Ectodermal cell (in vitro differentiated cells): ENCODE results near the gene CADM2.

Experiments used
- H3K27ac ChIP-seq: 2 replicates; pipeline ENCODE4 v1.7.0; 2013; ENCODE audit warnings: mild to moderate bottlenecking, low read depth, low read length; ENCODE audit not compliant: insufficient read depth, poor library complexity, severe bottlenecking
- H3K27me3 ChIP-seq: 2 replicates; pipeline ENCODE4 v1.7.0; 2013; ENCODE audit warnings: mild to moderate bottlenecking, low read length; ENCODE audit not compliant: insufficient read depth, control insufficient read depth, poor library complexity, severe bottlenecking
- H3K36me3 ChIP-seq: one replicate; pipeline ENCODE4 v1.7.0; 2013; ENCODE audit warnings: low read length; ENCODE audit not compliant: control insufficient read depth, insufficient read depth
- H3K4me1 ChIP-seq: one replicate; pipeline ENCODE4 v1.7.0; 2013; ENCODE audit warnings: low read length; ENCODE audit not compliant: control insufficient read depth, insufficient read depth
- H3K4me3 ChIP-seq: 2 replicates; pipeline ENCODE4 v1.7.0; 2013; ENCODE audit warnings: low read depth, low read length, control low read depth; ENCODE audit not compliant: insufficient read depth
- H3K9me3 ChIP-seq: 2 replicates; pipeline ENCODE4 v1.7.0; 2013; ENCODE audit warnings: mild to moderate bottlenecking, low read length, moderate library complexity; ENCODE audit not compliant: control insufficient read depth
- WGBS, 2 experiments: methylation state at CpG; one replicate each; pipeline ENCODE4 v1.1.7; 2013; ENCODE audit warnings: missing lambda C conversion rate in 2 of 2; 5-methylcytosine and 5-hydroxymethylcytosine counted together

Gene CADM2

DNA sequence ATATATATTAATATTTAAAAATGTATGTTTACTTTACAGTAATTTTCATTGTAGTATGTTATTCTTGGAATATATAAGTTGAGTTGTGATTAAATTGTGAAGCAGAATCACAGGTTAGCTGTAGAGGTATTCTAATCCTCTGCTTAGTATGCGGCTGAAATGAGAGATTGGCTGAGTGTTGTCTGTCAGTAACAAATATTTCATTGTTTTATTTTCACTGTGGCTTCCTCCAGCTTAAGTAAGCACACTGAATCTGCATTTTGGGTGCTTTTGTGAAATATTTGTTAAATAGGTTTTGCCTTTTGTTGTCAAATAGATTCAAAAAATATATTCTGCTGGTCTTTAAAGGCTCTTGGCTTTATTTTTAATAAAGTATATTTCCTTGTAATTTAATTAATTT is 357.5 kb downstream of the CADM2 start:
- H3K4me3 ChIP-seq: no peak overlapping the region
- no peak overlapping the region for H3K27ac ChIP-seq
- no peaks in the 10 kb centered on the region for H3K36me3 ChIP-seq
- H3K27me3 ChIP-seq: no peaks in the 10 kb centered on the region
- WGBS, 2 experiments: 83 to 95% methylated on average over 1 of the region's 1 CpG
- H3K4me1 ChIP-seq: no peaks in the 10 kb centered on the region
- peaks cover 2% of the 10 kb centered on the region for H3K9me3 ChIP-seq

DNA sequence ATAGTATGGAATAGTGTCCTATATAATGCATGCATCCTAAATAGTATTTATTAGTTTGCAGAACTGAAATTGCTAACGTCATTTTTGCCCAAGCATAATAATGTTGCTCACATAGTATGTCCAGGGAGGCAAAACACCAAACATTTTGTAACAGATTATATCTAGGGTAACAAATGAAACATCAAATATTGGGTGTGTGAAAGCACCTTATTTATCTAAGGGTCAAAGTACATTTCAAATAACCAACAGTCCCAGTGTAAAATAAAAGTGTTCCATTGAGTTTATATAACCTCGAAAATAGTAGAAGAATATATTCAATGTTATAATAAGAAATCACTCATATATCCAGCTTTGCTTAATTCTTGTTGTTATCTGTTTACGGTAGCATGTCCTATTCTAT is 363.1 kb downstream of the CADM2 start:
- 95% methylated on average over 2 of the region's 3 CpGs; no CpG with 5 or more reads in 1 of the 2 experiments for WGBS, 2 experiments

DNA sequence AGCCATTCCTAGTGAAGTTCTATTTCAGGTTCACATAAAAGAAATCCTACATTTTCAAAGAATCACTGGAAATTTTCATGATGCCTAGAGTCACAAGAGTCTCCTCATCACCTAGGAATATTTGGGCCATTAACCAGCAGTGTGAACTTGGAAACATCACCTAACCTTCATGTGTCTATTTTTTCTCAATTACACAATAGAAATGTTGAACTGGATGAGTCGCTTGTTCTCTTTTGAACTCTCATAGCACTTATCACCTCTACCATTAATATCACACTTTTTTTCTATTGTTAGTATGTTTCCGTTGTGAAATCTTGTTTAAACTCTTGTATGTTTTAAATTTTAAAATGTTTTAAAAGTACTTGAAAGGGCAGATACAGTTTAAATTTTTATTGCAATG is 371.3 kb downstream of the CADM2 start:
- Histone ChIP-seq H3K9me3 (no peaks in the 10 kb centered on the region), H3K4me3 (no peak overlapping the region), H3K27ac (no peak overlapping the region), H3K36me3 (no peaks in the 10 kb centered on the region), H3K27me3 (no peaks in the 10 kb centered on the region), H3K4me1 (no peaks in the 10 kb centered on the region)
- 100% methylated on average over 1 of the region's 2 CpGs; no CpG with 5 or more reads in 1 of the 2 experiments for WGBS, 2 experiments

More for the DNA sequence above, 363.1 kb downstream of the CADM2 start:
- H3K4me3 ChIP-seq: no peak overlapping the region
- H3K27me3 ChIP-seq: no peaks in the 10 kb centered on the region
- H3K27ac ChIP-seq: no peak overlapping the region
- peaks cover 2% of the 10 kb centered on the region for H3K9me3 ChIP-seq
- no peaks in the 10 kb centered on the region for H3K4me1 ChIP-seq
- no peaks in the 10 kb centered on the region for H3K36me3 ChIP-seq

DNA sequence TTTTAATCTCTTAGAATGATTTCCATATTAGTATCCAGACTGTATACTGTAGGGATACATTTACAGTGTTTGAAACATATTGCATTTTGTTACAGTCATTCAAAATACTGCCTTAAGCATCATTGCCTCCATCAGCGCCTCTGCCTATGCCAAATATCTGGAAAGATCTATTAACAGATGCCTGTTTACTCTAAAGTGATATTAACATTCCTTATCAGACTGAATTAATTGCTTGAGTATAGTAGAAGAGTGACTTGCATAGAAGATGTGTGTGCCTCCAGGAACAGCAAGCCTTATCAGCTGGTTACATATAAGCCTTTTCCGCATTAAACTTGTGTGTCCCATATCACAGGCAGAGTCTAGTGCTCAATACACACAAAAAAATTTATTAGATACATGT is 379.1 kb downstream of the CADM2 start:
- WGBS, 2 experiments: 84% methylated on average over 2 of the region's 2 CpGs; no CpG with 5 or more reads in 1 of the 2 experiments
- Histone ChIP-seq H3K27me3 (no peaks in the 10 kb centered on the region), H3K4me1 (no peaks in the 10 kb centered on the region), H3K36me3 (no peaks in the 10 kb centered on the region), H3K27ac (no peak overlapping the region), H3K4me3 (no peak overlapping the region), H3K9me3 (no peaks in the 10 kb centered on the region)

DNA sequence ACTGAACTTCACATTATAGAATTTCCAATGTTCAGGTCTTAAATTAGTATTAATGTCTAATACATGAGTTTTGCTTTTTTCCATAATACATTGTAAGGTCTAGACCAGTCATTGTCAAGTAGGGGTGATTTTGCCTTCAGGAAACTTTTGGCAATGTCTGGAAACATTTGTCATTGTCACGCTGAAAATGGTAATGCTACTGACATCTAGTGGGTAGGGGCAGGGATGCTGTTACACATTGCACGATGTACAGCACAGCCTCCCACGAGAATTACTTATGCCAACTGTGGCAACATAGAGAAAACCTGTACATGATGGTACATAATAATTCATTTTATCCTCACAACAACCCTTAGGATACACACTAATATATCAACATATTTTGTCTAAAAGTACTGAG is 384.1 kb downstream of the CADM2 start:
- no peaks in the 10 kb centered on the region for H3K4me1 ChIP-seq
- no peaks in the 10 kb centered on the region for H3K36me3 ChIP-seq
- H3K27ac ChIP-seq: no peak overlapping the region
- H3K27me3 ChIP-seq: no peaks in the 10 kb centered on the region
- H3K9me3 ChIP-seq: no peaks in the 10 kb centered on the region
- 52 to 82% methylated on average over 3 of the region's 3 CpGs for WGBS, 2 experiments
- no peak overlapping the region for H3K4me3 ChIP-seq

DNA sequence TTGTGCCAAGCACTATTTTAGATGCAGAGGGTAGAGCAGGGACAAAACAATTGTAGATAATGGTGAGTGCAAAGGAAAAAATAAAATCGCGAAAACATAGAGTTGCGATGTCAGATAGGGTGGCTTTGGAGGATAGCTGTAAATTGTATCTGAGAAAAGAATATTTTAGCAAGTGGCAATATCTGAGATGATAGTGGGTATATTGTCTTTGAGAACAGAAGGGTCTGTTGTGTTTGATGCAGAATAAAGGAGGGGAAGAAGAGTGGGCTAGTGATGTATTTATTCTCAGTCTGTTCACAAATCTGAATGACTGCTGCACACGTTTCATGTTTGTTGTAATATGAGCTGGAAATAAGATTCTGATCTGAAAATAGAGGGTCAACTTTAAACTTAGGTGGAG is 396.8 kb downstream of the CADM2 start:
- WGBS, 2 experiments: 93 to 95% methylated on average over 4 of the region's 4 CpGs
- Histone ChIP-seq H3K36me3 (no peaks in the 10 kb centered on the region), H3K27me3 (no peaks in the 10 kb centered on the region), H3K4me3 (no peak overlapping the region), H3K9me3 (no peaks in the 10 kb centered on the region), H3K27ac (no peak overlapping the region), H3K4me1 (no peaks in the 10 kb centered on the region)

DNA sequence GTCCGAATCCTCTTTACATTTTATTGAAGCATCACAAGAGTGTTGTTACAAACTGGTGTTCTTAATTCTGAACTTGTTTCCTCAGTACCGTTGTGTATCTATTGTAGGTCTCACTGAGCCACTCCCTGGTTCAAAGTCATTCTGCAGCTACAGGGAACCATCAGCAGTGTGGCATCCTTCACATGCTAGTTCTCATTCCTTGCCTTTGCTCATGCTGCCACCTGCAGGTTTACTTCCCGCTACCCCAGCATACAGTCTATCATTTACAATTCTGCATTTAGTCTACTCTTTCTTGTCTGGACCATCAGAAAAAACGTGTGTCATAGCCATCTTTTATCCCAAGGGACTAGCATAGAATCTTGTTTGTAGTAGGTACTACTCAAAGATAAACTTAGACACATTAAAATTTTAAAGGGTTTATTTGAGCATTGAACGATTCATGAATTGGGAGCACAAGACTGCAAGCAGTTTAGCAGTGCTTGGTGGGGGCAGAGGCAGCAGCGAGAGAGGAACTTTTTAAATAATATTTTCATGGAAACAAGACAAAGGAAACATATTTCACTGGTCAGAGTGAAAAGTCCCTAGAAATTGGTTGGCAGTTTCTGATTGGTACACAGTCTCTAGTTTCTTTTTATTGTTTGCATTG is 402.1 kb downstream of the CADM2 start:
- Histone ChIP-seq H3K27me3 (no peaks in the 10 kb centered on the region), H3K4me1 (no peaks in the 10 kb centered on the region), H3K36me3 (no peaks in the 10 kb centered on the region), H3K9me3 (no peaks in the 10 kb centered on the region), H3K4me3 (no peak overlapping the region), H3K27ac (no peak overlapping the region)
- 50 to 51% methylated on average over 6 of the region's 6 CpGs for WGBS, 2 experiments

DNA sequence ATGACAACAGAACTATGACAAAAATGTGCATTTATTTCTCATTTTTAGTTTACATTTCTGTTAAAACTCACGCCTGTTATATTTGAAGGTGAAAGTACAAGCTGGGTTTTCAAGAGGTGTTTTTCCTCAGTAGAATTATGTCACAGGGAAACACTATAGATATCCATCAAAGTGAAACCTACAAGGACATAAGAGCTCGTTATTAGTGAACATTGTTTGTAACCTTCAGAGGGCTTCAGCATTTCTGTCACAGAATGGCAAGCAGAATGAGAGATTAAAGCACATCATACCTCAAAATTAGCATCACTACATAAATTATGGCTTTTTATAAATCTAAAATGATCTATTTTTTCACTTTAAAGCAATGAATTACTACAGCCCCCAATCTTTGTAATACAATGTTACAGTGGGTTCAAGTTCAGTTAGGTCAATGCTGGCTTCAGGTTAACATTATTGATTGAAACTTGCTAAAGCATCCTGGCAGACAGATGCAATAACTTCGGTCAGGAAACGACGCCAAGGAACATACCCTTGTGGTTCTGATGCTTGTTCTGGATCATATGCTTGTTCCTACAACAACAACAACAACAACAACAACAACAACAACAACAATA is 405.6 kb downstream of the CADM2 start:
- no peaks in the 10 kb centered on the region for H3K27me3 ChIP-seq
- H3K36me3 ChIP-seq: no peaks in the 10 kb centered on the region
- no peaks in the 10 kb centered on the region for H3K9me3 ChIP-seq
- H3K4me1 ChIP-seq: no peaks in the 10 kb centered on the region
- no peak overlapping the region for H3K4me3 ChIP-seq
- WGBS, 2 experiments: 96 to 100% methylated on average over 4 to 5 of the region's 5 CpGs
- no peak overlapping the region for H3K27ac ChIP-seq

DNA sequence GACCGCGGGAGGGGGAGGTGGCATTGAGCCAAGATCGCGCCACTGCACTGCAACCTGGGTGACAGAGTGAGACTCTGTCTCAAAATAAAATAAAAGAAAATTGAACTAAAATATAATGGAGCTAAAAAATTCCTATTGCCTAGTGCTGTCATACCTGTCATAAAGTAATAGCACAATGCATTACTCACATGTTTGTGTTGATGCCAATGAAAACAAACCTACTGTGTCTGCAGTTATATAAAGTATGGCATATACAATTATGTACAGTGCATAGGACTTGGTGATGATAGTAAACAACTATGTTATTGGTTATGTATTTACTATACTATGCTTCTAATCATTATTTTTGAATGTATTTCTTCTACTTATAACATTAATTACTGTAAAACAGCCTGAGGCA is 411.6 kb downstream of the CADM2 start:
- no peak overlapping the region for H3K4me3 ChIP-seq
- H3K27me3 ChIP-seq: no peaks in the 10 kb centered on the region
- no peaks in the 10 kb centered on the region for H3K9me3 ChIP-seq
- H3K4me1 ChIP-seq: no peaks in the 10 kb centered on the region
- 86 to 100% methylated on average over 4 of the region's 4 CpGs for WGBS, 2 experiments
- no peaks in the 10 kb centered on the region for H3K36me3 ChIP-seq
- H3K27ac ChIP-seq: no peak overlapping the region

DNA sequence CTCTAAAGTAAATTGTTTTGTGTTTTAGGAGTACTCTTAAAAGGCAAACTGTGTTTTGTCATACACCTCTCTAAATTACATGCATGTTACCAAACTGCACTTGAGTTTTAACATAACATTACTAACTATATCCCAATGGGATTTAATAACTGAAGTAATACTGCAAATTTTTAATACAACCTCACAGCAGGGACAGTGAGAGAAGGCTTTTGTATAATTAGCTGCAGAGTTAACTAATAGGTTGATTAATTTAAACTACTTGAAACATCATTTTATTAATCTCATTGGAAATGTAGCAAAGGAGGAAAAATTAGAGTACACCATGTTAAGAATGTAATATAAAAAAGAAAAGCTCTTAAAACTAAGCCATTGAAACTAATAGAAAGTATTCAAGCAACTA is 417.3 kb downstream of the CADM2 start:
- Histone ChIP-seq H3K4me1 (no peaks in the 10 kb centered on the region), H3K27ac (no peak overlapping the region), H3K9me3 (no peaks in the 10 kb centered on the region), H3K4me3 (no peak overlapping the region), H3K36me3 (no peaks in the 10 kb centered on the region), H3K27me3 (no peaks in the 10 kb centered on the region)
